Measurements from ENCODE around the gene CELF4.

The CELF4 gene

DNA sequence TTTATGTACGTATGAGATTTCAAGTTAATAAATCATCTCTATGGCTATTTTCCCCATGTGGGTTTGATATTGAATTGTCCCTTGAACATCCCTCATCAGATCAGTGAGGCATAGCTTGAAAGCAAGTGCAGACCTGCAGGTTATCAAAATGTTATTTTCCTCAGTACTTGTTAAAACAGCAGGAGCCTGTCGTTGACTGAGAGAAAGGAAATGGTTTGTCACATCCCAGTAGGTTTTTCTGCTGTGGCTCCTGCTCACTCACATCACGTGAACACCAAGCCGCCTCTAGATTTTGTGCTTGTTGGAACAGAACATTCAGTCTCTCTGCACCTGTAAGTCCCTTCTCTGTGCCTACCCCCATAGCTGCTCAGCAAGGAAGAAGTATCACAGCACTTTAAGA lies 340.3 kb downstream of the CELF4 start:
- no peak for DNase-seq (ENCODE audit: low spot score)
- Histone ChIP-seq H3K4me3 (no peak overlapping the region), H3K27ac (no peak overlapping the region)
- TF ChIP-seq, protein P1, sequence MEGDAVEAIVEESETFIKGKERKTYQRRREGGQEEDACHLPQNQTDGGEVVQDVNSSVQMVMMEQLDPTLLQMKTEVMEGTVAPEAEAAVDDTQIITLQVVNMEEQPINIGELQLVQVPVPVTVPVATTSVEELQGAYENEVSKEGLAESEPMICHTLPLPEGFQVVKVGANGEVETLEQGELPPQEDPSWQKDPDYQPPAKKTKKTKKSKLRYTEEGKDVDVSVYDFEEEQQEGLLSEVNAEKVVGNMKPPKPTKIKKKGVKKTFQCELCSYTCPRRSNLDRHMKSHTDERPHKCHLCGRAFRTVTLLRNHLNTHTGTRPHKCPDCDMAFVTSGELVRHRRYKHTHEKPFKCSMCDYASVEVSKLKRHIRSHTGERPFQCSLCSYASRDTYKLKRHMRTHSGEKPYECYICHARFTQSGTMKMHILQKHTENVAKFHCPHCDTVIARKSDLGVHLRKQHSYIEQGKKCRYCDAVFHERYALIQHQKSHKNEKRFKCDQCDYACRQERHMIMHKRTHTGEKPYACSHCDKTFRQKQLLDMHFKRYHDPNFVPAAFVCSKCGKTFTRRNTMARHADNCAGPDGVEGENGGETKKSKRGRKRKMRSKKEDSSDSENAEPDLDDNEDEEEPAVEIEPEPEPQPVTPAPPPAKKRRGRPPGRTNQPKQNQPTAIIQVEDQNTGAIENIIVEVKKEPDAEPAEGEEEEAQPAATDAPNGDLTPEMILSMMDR (IDR thresholded peaks at IDR 0.05) = no peak

DNA sequence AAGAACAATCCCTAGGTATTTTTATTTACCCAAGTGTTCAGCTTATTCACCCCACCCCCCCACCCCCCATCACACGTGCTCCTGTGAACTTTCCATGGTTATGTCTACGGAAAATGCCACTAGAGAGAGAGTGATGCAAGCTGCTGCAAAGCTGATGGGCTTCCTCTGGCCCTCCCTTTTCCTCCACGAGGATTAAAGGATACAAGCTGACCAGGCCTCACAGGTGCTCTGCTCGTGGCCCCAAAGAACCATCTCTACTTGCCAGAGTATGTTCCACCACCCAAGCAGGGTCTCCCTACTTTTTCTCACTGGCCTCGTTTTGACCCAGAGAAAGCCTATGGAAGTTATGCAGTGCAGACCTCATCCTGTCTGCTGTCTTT lies 342.6 kb downstream of the CELF4 start:
- DNase-seq (ENCODE audit: low spot score) = no peak
- TF ChIP-seq, protein P1 (IDR thresholded peaks at IDR 0.05) = no peak

DNA sequence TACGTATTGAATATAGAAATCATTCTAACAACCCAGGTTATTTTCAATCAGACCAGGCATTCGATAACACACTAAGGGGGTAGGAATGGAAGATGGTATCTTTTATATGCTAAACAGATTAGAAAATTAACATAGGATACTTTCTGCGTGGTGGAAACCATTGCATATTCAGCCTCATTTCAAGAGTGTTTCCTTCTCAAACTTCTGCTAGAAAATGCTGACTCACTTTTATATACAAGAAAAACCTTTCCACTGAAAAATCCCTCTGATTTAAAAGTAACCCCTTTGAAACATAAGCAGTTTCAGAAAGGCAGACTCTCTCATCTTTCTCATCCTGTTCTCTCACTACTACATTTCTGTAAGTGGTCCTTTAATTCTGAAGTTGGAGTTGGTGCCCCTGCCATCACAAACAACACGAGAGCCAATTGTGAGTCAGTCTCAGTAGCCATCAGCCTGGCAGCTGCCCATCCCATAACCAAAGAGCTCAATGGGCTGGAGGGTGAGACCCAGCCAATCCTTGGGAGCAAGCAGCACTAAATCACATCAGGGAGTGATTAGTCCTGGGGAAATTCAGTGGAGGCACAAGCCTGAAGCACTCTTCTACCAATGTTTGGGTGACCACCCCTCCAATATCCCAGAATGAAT lies 343.1 kb downstream of the CELF4 start:
- TF ChIP-seq, protein P1 (IDR thresholded peaks at IDR 0.05) = no peak
- no peak overlapping the region for H3K4me3 ChIP-seq
- H3K27ac ChIP-seq = no peak overlapping the region
- no peak for DNase-seq (ENCODE audit: low spot score)

More for the DNA sequence above, 342.6 kb downstream of the CELF4 start:
- no peak overlapping the region for H3K27ac ChIP-seq
- no peak overlapping the region for H3K4me3 ChIP-seq

DNA sequence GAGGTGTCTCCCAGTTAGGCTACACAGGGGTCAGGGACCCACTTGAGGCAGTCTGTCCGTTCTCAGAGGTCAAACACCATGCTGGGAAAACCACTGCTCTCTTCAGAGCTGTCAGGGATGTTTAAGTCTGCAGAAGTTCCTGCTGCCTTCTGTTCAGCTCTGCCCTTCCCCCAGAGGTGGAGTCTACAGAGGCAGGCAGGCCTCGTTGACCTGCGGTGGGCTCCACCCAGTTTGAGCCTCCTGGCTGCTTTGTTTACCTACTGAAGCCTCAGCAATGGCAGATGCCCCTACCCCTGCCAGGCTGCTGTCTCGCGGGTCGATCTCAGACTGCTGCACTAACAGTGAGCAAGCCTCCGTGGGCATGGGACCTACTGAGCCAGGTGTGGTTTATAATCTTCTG lies 346.3 kb downstream of the CELF4 start:
- Histone ChIP-seq H3K4me3 (no peak overlapping the region), H3K27ac (no peak overlapping the region)
- TF ChIP-seq, protein P1 (IDR thresholded peaks at IDR 0.05) = no peak
- DNase-seq (ENCODE audit: low spot score) = no peak

DNA sequence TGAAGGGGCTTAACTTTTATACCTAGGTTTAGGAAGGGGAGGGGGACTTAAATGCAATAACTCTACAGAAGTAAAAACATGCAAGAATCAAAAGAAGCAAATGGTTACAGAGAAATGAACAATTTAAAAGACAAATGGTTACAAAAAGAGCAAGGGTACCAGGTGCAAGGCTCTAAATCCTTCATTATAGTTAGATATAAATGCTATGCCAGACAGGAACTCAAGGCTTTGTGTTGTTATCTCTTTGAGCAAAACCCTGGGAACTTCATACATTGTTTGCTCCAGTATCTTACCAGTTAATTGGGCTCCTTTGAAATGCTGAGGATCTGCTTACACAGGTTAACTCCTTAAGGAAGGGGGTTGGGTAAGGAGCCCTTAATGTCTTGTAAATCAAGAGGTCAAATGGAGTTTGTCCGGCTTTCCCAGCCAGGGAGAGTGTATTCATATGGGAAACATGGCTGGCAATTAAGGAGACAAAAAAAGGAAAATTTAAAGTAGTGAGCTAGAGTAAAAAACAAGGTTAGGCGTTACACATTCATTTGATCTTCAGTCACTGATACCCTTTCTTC lies 347.5 kb downstream of the CELF4 start:
- Histone ChIP-seq H3K27ac (no peak overlapping the region), H3K4me3 (no peak overlapping the region)
- TF ChIP-seq, protein P1 (IDR thresholded peaks at IDR 0.05) = no peak
- DNase-seq (ENCODE audit: low spot score) = no peak

DNA sequence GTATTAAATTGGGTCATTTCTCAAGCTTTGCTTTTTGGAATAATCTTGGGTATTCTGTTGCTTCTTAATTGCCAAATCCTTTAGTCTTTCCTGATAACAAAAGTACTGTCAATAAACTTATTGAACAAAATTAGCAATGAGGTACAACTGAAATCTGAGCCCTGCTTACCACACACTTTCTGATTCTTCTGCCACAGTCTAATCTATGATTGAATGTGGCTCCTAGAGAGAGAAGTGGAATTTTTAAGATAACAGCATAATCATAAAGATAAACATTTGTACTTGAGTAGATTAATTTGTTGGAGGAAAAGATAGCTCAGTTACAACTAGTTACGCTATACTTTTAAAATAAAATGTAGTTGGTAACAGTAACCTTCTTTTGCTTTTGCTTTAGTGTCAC lies 354.8 kb downstream of the CELF4 start:
- no peak overlapping the region for H3K27ac ChIP-seq
- TF ChIP-seq, protein P1 (IDR thresholded peaks at IDR 0.05) = no peak
- H3K4me3 ChIP-seq = no peak overlapping the region
- DNase-seq (ENCODE audit: low spot score) = no peak

DNA sequence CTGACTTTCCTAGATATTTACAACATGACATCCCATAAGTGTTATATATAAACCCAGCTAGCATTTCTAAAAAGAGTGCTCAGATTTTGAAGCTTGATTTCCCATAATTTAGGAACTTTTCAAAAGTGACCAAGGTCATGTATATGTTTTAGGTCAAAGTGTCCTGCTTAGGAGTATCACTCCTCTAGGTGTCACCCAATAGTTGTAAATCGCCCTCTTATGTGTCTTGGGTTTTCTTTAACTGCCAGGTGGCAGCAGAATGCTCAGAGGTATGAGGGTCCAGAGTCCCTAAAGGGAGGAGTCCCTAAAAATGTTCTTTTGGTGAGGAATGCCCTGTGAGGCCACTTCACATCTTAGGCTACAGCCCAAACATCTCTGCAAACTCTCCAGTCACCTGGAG lies 358.3 kb downstream of the CELF4 start:
- TF ChIP-seq, protein P1 (IDR thresholded peaks at IDR 0.05) = no peak
- Histone ChIP-seq H3K27ac (no peak overlapping the region), H3K4me3 (no peak overlapping the region)
- DNase-seq (ENCODE audit: low spot score) = no peak

Data from coronary artery (tissue), 2 donors.